ENCODE results near the gene NAV2.

NAV2 gene

GRCh38 chr11:20048707-20049106 is 336.1 kb downstream of the NAV2 start:
- no peak for DNase-seq

GRCh38 chr11:20049231-20049630 is 336.6 kb downstream of the NAV2 start:
- no peak for DNase-seq

GRCh38 chr11:20050048-20050447 is 337.4 kb downstream of the NAV2 start:
- DNase-seq = no peak

- no peak for DNase-seq
Measured at GRCh38 chr11:20050551-20051333, 338.1 kb downstream of the NAV2 start.

GRCh38 chr11:20051469-20052399 is 339.1 kb downstream of the NAV2 start:
- no peak for DNase-seq

GRCh38 chr11:20053572-20053971 is 340.9 kb downstream of the NAV2 start:
- no peak for DNase-seq

- no peak for DNase-seq
Measured at GRCh38 chr11:20054584-20054983, 341.9 kb downstream of the NAV2 start.

- no peak for DNase-seq
Measured at GRCh38 chr11:20055312-20055711, 342.7 kb downstream of the NAV2 start.

GRCh38 chr11:20056109-20056949 is 343.7 kb downstream of the NAV2 start:
- no peak for DNase-seq

GRCh38 chr11:20056950-20057943 is 344.6 kb downstream of the NAV2 start:
- no peak for DNase-seq

- no peak for DNase-seq
Measured at GRCh38 chr11:20058749-20059458, 346.3 kb downstream of the NAV2 start.

- no peak for DNase-seq
Measured at GRCh38 chr11:20059587-20060021, 347.0 kb downstream of the NAV2 start.

GRCh38 chr11:20060181-20060580 is 347.5 kb downstream of the NAV2 start:
- no peak for DNase-seq

- DNase-seq = no peak
Measured at GRCh38 chr11:20060647-20061205, 348.1 kb downstream of the NAV2 start.

- no peak for DNase-seq
Measured at GRCh38 chr11:20061776-20062175, 349.1 kb downstream of the NAV2 start.

GRCh38 chr11:20064961-20065405 is 352.3 kb downstream of the NAV2 start:
- no peak for DNase-seq

- DNase-seq = no peak
Measured at GRCh38 chr11:20065406-20065805, 352.8 kb downstream of the NAV2 start.

- DNase-seq = no peak
Measured at GRCh38 chr11:20066013-20066782, 353.6 kb downstream of the NAV2 start.

GRCh38 chr11:20066783-20067156 is 354.1 kb downstream of the NAV2 start:
- DNase-seq = no peak

GRCh38 chr11:20067665-20068064 is 355.0 kb downstream of the NAV2 start:
- DNase-seq = no peak

All from CD4-positive, alpha-beta T cell treated with Interleukin-17A for 1 hour (primary cell).